Thyroid gland (tissue), 4 donors: ENCODE measurements around the gene CSAD.

Experiments
- CTCF ChIP-seq, 6 experiments: fragments of 200-600 bp in 3 of 6; fragments of 450-650 bp in 3 of 6; sonication (generic) in 3 of 6; IDR thresholded peaks; one replicate each; pipeline ENCODE4 v1.5.1; 2016 to 2019; ENCODE audit warnings: antibody characterized with exemption in 6 of 6, mild to moderate bottlenecking in 2 of 6, inconsistent platforms in 1 of 6, moderate library complexity in 1 of 6
- POLR2A ChIP-seq, 2 donors: fragments of 450-650 bp; IDR thresholded peaks; one replicate each; pipeline ENCODE4 v1.6.1; 2017; ENCODE audit warnings: antibody characterized with exemption in 2 of 2, mild to moderate bottlenecking in 2 of 2, moderate library complexity in 1 of 2

DNA sequence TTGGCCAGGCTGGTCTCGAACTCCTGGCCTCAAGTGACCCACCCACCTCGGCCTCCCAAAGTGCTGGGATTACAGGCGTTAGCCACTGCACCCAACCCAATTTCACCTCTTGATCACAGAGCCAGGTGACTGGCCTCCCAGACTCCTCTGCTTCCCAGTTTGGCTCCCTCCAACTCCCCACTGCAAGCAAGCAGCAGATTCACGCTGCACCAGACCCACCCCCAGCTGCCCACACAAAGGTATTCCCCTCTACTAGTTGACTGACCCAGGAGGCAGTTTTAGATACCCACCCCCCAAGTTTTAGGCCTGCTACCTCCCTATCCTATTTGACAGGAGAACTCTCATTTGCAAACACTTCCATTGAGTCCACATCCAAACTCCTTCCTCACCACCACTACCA lies 46.1 kb upstream of the CSAD start:
- TF ChIP-seq CTCF (IDR thresholded peaks at IDR 0.05) (no peak), POLR2A (IDR thresholded peaks at IDR 0.05) (no peak)
